GM21447 (cell line): ENCODE data around the gene S100A7A.
"Not testable (repeated sequence)": the region's sequence is repeated elsewhere in the genome, so short reads cannot be mapped to it uniquely, and the experiment has no call there.

Source experiments
- ATAC-seq: cut with Tn5 transposase; IDR thresholded peaks from one replicate; pipeline ENCODE4 v1.9.1; 2021; ENCODE audit not compliant: unreplicated experiment

Gene S100A7A

GRCh38 chr1:153448851-153449250, 32.5 kb downstream of the S100A7A start:
- not testable (repeated sequence) for ATAC-seq

- no peak for ATAC-seq
Observed at GRCh38 chr1:153456396-153456795, 40.1 kb downstream of the S100A7A start.

DNA sequence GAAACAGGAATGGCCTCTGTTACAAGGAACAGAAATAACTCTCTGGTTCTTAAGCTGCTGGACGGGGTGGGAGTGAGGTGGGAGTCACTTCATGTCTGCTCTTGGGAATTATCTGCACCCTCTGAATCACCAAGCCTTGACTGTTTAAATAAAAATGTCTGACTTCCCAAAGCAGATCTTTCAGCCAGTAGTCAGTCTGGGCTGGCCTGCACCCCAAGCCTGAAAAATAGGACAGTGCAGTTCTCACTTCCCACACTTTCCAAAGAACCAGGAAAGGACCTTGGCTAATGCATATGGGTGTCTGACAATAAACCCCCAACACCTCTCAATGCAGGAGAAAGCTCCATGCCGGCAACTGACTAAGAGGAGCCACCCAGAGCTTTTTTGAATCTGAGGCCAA, 43.3 kb downstream of the S100A7A start:
- ATAC-seq = no peak

DNA sequence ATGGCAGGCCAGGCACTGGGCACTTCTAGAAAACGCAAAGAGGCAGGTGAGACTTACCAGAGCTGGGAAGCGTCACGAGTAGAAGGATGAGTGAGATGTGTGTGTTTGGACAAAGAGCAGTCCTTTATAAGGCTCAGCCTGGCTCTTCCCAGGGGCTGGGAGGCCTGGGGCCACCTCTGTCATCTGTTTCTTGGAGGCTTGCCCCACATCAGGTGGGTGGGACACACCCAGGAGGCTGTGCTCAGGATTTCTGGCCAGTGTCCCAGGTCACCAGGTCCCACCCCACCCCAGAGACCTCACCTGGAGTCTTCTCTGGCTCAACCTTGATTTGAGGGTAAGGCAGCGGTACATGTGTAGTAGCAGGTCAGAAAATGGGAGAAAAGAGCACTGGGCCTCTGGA, 44.2 kb downstream of the S100A7A start, which contains the start of gene S100A7:
Gene S100A7, minus strand, starts transcription at position 101 of the 400 bp plus-strand sequence. CDS start 1,638 bp downstream, outside the sequence.
- ATAC-seq = no peak

GRCh38 chr1:153462741-153463140, 46.4 kb downstream of the S100A7A start:
- ATAC-seq = not testable (repeated sequence)

- no peak for ATAC-seq
Observed at GRCh38 chr1:153465811-153466636, 49.7 kb downstream of the S100A7A start.

GRCh38 chr1:153466908-153467307, 50.6 kb downstream of the S100A7A start:
- ATAC-seq = no peak

GRCh38 chr1:153470707-153471106, 54.4 kb downstream of the S100A7A start:
- no peak for ATAC-seq
